GM19023 (cell line): Measurements from ENCODE around the gene GRM3.

Experiments
- ATAC-seq: cut with Tn5 transposase; IDR thresholded peaks from one replicate; pipeline ENCODE4 v1.9.1; 2021; ENCODE audit warnings: mild to moderate bottlenecking, moderate library complexity; ENCODE audit not compliant: unreplicated experiment

GRM3 gene

GRCh38 chr7:86784765-86785164 is 141.1 kb downstream of the GRM3 start:
- ATAC-seq, result no peak

GRCh38 chr7:86785641-86786040 is 141.9 kb downstream of the GRM3 start:
- ATAC-seq, result peak; percentile 79

DNA sequence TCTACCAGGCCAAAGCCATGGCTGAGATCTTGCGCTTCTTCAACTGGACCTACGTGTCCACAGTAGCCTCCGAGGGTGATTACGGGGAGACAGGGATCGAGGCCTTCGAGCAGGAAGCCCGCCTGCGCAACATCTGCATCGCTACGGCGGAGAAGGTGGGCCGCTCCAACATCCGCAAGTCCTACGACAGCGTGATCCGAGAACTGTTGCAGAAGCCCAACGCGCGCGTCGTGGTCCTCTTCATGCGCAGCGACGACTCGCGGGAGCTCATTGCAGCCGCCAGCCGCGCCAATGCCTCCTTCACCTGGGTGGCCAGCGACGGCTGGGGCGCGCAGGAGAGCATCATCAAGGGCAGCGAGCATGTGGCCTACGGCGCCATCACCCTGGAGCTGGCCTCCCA is 142.7 kb downstream of the GRM3 start:
- no peak for ATAC-seq

- no peak for ATAC-seq
Measured at GRCh38 chr7:86788948-86789347, 145.2 kb downstream of the GRM3 start.

DNA sequence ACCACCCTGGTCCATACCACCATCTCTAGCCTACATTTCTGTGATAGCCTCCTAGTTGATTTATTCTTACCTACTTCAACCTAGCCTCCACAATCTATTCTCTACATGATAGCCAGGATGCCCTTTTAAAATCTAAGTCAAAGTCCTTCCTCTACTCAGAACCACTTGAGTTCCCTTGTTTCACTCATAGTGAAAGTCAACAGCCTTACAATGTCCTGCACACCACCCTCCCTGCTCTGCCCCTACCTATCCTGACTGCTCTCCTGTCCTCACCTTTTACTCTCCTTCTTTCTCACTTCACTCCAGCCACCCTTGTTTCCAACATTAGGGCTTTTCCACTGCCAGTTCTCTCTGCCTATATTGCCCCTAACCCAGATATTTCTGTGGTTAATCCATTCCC is 146.7 kb downstream of the GRM3 start:
- ATAC-seq, result peak; percentile 64

DNA sequence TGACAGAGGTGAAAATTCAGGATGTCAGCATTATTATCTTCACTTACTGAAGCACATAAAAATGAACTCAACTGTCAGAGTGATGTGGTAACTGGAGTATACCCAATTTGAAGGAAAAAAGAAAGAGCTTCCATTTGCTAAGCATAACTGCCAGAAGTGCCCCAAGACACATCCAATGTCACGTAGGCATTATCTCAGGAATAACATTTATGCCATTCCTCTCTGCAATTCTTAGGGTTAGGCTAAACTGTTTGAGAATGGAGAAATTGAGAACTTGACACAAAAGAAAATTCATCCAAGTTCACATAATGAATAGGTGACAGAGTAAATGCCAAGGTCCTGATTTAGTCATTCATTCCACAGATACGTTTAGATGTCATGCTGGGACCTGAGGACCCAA is 148.6 kb downstream of the GRM3 start:
- ATAC-seq, result no peak

- ATAC-seq, result no peak
Measured at GRCh38 chr7:86793136-86793535, 149.4 kb downstream of the GRM3 start.

DNA sequence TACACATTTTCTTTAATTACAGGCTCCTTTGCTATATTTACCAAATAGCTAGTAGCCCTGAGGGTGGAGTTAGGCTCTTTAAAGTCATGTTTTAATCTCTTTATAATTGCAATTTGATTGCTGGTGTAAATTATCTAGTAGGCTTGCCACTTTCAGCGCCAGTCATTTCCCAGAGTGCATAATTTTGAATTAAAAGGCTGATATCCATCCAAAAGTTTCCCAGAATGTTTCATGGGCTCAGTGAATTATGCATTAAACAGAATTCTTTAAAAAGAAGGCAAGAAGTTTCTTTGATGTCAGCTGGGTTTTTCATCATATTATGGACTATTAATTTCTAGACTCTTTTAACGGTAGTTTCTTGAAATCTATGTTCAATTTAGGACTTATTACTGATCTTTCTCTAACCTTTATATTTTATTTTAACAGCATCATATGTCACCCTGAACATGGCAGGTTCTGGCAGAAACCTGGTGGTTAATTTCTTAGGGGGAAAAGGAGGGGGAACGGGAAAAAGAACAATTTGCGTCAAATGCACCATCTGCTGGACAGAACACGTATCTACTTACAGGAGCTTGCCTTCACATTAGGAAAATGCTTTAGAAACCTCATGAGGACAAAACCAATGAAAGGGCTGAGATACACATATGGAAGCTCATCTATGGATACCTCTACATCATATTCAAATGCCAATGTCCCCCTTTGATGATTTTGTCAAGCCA is 171.1 kb downstream of the GRM3 start:
- no peak for ATAC-seq

DNA sequence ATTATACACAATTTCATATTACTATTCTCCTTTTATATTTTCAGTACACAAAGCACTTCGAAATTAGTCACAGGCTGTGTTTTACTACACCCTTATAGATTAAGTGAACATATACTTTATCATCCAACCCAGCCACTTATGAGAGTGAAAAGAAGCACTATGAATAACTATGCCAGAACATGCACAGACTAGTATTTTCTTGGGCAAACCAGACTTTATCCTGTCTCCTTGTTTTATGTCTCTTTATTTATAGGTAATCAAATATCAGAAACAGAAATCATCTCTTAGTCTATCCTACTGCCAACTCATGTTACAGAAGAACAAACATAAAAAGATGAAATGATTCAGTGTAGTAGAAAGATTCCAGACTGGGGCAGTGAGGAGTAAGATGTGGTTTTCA is 171.8 kb downstream of the GRM3 start:
- no peak for ATAC-seq

- ATAC-seq, result no peak
Measured at GRCh38 chr7:86818903-86819302, 175.2 kb downstream of the GRM3 start.

DNA sequence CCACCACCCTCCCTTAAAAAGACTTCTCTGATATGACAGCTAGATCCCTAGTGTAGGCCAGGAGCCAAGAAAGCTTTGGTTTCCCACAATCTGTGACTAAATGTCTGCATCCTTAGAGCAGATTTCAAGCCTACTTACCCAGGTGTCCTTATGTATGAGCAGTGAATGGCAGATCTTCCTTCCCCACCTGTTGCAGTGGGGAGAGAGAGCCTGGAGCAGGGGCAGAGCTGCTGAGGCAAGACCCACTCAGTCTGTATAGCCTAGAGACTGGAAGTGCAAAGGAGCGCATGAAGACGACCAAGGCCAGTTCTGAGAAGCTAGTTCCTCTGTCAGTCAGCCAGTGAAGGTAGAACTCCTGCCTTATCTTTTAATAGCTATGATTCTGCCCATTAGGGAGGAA is 180.1 kb downstream of the GRM3 start:
- ATAC-seq, result no peak

DNA sequence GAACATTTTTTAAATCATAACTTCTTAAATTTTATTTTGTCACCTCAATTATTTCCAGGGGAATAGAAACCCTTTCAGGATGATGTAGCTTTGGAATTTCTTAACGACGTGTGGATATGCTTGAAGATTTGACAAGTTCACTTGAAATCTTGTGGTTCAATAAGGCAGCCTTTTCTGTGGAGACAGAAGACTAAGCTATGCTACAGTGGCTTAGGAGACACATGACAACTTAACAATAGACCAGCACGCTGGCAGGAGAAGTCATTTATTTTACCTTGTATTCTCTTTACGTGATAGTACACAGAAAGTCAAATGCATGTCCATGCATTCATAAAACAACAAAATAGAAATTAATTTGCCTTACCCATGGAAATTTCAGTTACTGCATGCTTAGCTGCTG is 181.6 kb downstream of the GRM3 start:
- ATAC-seq, result no peak

GRCh38 chr7:86826948-86827347 is 183.2 kb downstream of the GRM3 start:
- ATAC-seq, result no peak

DNA sequence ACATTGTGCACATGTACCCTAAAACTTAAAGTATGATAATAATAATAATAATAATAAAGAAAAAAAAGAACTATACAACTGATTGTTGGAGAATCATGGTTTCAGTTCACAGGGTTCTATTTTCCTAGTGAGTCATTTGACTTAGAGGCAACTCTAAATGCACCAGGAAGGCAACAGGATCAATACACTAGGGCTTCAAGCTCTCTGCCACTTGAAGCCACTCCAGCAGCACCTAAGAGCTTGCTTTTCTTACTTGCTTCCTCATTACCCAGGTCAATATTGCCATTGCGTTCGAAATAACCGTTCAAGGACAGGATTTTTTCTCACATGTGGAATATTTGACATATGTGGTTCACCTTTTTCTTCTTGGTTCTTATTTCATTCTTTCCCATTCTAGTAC is 189.7 kb downstream of the GRM3 start:
- no peak for ATAC-seq

DNA sequence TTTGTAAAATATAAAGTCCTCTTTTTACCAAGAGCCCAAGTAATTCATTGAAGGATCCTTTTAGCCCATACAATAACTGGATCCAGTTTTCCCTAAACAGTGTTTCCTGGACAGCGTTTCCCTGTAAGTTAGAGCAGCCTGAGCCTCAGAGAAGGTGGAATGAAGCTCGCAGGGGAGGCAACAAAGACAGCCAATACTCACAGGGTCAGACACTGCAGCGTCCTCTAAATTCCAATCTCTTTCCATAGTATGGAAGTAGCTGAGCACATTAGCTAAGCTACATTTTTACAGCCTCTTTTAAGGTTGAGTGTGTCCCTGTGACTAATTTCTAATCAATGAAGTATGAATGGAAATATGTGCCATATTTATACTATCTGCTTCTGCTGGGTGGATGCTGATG is 193.5 kb downstream of the GRM3 start:
- no peak for ATAC-seq

- no peak for ATAC-seq
Measured at GRCh38 chr7:86844608-86845007, 200.9 kb downstream of the GRM3 start.

DNA sequence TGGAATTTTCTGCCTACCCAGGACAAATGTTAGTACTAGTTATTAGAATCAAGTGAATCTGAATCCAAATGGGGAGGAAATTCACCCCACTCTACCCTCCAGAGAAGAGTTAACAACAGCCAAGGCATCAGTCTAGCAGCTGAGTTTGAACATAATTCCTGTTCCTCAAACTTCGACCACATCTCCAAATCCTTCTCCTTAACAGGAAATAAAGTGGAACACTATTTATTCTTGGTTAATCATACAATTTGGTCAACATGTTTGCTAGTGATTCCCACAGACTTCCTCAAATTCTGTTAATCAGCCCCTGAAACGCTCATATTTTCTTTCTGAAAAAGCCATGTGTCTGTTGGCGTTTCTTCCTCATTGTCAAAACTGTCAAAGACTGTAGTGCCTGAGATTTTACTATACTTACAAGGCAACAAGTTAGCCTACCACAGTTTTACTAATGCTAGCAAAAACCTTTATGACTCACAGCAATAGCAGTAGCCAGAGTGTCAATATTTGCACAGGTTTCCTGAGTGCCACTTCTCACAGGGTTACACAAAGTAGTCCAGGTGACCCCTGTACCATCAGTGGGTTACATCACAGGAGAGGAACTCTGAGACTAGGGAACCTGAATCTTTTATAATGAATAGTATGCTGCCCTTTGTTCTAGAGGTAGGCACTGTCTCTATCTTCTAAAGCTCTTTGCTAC is 202.9 kb downstream of the GRM3 start:
- ATAC-seq, result no peak

DNA sequence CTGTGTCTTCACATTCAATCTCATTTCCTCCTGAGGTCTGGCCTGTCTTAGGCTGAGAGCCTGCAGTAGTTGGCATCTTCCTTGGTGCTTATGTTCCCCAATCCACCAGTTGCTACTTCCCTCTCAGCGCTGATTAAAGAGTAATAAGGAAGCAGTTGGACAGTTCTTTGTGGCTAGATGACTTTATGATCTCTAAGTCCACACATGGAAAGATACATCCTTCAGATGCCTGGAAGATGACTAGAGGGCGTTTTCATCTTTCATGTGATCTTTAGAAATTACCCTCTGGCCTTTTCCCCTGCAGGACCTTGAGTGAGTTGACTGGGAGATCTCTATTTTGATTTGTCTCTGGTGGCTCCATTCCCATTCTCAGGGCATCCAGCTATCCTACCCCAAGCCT is 204.5 kb downstream of the GRM3 start:
- no peak for ATAC-seq

DNA sequence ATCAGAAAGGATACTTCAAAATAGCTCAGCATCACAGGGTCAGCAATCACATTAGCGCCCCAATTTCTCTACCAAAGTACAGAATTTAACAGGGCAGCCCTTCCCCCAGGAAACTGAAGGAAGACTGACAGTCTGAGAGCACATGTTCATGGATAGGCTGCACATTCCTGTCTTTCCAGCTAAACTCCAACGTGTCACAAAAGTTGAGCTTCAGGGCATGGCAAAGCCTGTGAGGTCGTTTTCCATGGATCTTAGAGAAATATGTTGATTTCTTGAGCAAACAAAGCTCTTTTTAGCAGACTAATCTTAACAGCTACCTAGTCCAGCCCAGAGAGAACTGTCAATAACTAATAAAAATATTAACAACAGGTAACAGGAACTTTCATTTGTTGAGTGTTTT is 207.9 kb downstream of the GRM3 start:
- no peak for ATAC-seq

- ATAC-seq, result no peak
Measured at GRCh38 chr7:86863452-86863851, 219.7 kb downstream of the GRM3 start.

DNA sequence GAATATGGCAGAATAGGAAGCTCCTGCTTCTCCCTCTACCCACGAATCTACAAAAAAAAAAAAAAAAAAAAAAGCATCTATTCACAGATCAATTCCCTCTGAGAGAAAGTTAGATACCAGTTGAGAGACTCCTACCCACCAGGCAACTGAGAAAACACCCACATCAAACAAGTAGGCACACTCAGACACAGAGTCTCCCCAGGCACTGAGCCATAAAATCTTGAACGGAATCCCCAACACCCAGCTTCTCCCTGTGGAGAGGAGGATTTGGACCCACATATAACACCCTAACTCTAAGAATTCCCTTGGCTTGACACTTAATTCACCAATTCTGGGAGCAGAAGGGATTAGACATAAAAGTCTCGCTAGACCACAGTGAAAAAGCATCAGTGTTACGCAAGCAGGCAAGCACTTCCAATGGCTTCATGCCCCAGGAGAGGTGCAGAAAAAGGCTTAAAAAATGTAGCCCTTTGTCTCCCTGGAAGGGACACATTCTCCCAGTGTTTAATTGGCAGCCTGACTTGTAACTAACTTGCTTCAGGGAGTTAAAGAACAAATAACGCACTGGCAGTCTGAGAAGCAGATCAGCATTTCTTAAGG is 223.6 kb downstream of the GRM3 start:
- no peak for ATAC-seq

DNA sequence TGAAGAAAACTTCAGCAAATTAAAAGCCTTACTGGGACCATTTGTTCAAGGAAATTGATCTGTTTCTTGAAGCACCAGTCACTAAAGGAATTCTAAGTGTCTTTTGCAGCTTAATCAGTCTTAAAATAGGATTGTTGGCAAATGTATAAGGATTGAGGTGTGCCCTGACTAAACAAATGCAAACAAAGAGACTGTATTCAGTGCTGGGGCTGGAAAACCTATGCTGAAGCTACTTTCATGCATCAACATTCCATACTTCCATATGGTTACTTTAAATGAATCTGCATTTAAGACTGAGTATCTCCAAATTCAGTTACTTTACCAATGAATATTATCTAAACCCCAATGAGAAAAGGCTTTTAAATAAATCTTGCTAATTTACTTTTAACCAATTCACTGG is 232.4 kb downstream of the GRM3 start:
- ATAC-seq, result no peak
